Measurements from ENCODE around the gene ANLN.

ANLN gene, protein sequence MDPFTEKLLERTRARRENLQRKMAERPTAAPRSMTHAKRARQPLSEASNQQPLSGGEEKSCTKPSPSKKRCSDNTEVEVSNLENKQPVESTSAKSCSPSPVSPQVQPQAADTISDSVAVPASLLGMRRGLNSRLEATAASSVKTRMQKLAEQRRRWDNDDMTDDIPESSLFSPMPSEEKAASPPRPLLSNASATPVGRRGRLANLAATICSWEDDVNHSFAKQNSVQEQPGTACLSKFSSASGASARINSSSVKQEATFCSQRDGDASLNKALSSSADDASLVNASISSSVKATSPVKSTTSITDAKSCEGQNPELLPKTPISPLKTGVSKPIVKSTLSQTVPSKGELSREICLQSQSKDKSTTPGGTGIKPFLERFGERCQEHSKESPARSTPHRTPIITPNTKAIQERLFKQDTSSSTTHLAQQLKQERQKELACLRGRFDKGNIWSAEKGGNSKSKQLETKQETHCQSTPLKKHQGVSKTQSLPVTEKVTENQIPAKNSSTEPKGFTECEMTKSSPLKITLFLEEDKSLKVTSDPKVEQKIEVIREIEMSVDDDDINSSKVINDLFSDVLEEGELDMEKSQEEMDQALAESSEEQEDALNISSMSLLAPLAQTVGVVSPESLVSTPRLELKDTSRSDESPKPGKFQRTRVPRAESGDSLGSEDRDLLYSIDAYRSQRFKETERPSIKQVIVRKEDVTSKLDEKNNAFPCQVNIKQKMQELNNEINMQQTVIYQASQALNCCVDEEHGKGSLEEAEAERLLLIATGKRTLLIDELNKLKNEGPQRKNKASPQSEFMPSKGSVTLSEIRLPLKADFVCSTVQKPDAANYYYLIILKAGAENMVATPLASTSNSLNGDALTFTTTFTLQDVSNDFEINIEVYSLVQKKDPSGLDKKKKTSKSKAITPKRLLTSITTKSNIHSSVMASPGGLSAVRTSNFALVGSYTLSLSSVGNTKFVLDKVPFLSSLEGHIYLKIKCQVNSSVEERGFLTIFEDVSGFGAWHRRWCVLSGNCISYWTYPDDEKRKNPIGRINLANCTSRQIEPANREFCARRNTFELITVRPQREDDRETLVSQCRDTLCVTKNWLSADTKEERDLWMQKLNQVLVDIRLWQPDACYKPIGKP

GRCh38 chr7:36389371-36390198 lies at the start of gene ANLN:
TSS of gene ANLN (plus strand) at chr7:36389862. CDS start at chr7:36390027, 165 bp downstream.
- DNase-seq, result peak; percentile 90 to 94

DNA sequence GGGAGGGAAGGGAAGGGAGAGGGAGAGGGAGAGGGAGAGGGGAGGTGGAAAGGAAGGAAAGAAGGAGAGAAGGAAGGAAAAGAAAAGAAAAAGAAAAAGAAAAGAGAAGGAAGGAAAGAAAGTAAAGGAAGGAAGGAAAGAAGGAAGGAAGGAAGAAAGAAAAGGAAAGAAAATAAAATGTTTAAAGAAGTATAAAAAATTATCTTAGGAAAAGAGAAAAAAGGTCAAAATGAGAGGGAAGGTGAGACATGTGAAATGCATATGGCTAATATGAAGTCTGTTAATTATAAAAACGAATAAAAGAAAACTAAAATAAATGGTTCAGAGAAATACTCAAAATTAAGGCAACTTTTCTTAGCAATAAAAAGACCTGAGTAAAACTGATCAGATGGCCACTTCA lies 46.1 kb upstream of the ANLN start:
- DNase-seq, result no peak

GRCh38 chr7:36344622-36345021 lies 45.0 kb upstream of the ANLN start:
- no peak for DNase-seq

DNA sequence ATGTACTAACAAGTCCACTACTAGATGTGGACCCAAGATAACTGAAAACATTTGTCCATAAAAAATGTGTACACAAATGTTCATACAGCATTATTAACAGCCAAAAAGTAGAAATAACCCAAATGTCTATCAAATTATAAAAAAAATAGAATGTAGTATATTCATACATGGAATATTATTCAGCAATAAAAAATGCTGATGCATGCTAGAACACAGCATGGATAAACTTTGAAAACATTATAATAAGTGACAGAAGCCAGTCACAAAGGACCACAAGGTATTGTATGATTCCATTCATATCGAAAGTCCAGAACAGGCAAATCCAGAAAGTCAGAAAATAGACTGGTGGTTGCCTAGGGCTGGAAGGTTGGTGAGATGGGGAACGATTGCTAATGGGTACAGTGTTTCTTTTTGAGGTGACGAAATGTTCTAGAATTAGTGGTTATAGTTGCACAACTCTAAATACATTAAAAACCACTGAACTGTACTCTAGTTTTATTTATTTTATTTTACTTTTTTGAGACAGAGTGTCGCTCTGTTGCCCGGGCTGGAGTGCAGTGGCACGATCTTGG lies 43.3 kb upstream of the ANLN start:
- no peak for DNase-seq

DNA sequence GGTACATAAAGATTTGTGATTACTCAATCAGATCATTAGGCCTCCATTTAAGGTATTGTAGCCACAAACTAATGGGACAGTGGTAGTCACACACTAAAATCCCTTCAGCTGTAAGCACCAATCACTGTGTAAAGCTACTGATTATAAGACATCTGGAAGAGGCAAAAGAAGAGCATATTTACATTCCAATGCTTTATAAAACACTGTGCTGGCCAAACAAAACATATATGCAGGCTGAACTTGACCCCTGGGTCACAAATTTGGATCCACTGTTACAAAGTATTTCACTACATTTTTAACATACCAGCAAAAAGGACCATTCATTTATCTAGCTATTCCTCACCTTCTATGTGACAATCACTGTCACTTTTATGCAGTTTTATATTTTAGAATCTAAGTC lies 41.4 kb upstream of the ANLN start:
- no peak for DNase-seq

DNA sequence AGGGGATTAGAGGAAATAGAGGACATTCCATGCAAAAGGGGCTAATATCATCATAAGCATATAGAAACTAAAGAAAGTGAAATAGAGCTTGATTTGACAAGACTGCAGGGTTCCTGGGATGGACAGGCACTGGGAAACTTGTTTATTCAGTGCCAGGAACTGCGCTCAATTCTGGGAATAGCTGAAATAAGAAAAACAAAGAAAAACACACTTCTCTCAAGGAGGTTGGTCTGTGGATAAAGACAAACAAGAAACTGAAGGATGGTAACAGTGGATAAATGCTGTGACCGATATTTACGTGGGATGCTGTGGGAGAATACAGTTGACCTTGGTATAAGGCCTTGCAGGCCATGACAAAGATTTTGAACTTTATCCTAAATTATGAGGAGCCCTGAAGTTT lies 40.9 kb upstream of the ANLN start:
- no peak for DNase-seq

- DNase-seq, result no peak
Measured at GRCh38 chr7:36349626-36350025, 40.0 kb upstream of the ANLN start.

DNA sequence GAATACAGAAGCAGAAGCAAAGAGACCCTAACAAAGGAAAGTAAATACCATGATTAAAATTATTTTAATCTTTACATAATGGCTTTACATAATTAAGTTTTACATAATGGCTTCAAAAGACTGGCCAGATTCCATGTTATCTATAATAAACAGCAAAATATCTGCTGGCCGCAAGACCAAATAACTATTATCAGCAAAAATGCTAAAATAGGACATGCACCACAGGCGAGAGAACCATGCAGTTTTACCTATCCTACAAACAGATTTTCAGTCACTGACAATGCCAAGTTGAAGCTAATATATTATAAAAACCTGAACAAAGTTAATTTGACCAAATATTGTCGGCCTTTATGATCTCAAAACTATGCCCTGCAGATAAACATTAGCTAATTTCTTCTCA lies 34.2 kb upstream of the ANLN start:
- no peak for DNase-seq

GRCh38 chr7:36357054-36357453 lies 32.6 kb upstream of the ANLN start:
- no peak for DNase-seq

DNA sequence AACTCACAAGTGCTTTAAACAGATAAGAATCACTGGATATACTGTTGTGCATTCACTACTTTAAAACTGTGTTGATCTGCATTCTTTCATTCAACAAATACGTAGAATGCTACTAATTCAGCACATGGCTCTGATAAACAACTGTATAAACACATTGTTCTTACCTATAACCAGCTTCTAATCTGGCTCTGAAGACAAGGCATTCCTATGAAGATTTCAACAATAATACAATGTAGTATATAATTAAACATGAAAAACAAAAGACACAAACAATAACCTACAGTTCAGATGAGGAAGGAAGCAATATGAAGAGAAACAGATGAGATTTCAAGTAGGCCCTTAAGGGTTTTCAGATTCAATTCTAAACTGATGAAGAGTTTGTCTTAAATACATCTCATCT lies 31.1 kb upstream of the ANLN start:
- no peak for DNase-seq

DNA sequence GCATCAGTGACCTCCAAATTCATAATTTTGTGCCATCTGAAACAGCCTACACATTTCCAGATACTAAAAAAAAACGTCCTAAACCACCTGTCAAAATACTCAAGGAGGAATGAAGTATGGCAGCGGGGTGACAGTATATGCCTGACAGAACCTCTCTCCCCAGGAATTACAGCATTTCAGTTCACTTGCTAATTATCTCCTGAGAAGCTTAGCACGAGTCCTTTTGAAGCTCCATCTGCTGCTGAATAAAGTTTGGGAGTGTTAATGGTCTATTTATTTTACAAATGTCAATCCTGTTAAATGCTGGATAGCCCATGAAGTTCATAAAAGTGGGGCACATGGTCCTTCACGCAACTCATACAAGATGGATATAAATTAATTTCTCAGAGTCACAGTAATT lies 29.4 kb upstream of the ANLN start:
- DNase-seq, result peak; percentile 93 to 98

DNA sequence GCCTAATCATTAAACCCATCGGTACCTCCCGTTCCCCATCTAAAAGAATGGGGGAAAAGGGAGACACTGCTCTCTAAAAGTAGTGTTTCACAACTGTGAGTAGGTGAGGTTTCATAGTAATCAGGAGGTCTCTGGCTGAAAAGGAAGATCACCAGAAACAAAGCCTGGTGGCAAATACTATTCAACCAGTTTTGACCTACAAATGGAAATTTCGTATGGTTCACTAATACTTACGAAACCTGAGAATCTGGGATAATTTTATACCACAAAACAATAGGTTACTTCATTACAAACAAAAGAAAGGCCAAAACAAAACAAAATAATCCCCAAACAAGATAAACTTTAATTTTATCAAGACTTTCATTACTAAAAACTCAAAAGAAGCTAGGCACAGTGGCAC lies 28.4 kb upstream of the ANLN start:
- no peak for DNase-seq

DNA sequence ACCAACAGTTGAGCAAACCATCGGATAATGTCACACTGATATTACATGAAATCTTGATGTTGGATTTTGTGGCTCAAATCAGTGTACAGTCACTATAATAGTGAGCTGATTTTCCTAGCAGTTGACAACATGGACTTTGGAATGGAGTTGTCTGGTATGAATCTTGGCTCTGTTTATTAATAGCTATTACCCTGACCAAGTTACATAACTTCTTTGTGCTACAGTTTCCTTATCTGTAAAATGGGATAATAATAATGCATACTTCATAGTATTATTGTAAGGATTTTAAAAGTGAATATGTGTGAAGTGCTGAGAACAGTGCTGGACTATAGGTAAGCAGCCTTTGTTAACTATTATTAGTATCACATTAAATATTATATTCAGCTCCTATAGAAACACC lies 26.1 kb upstream of the ANLN start:
- no peak for DNase-seq

GRCh38 chr7:36366005-36366717 lies 23.5 kb upstream of the ANLN start:
- no peak for DNase-seq

- DNase-seq, result peak; percentile 86 to 89
Measured at GRCh38 chr7:36366718-36367560, 22.7 kb upstream of the ANLN start.

DNA sequence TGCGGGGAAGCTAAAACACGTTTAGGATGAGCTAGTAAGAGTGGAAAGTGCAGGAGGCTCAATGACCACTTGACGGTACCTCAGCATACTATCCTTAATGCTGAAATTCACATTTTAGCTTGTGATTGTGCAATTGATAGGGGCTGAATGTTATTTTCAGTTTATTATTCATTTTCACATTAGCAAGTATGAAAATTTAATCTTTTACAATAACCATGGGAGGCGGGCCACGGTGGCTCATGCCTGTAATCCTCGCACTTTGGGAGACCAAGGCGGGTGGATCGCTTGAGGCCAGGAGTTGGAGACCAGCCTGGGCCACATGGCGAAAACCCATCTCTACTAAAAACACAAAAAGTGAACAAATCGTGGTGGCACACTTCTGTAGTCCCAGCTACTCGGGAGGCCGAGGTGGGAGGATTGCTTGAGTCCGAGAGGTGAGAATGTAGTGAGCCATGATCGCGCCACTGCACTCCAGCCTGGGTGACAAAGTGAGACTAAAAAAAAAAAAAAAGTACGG lies 22.0 kb upstream of the ANLN start:
- peak in 1 of 2 experiments; percentile 45 for DNase-seq

DNA sequence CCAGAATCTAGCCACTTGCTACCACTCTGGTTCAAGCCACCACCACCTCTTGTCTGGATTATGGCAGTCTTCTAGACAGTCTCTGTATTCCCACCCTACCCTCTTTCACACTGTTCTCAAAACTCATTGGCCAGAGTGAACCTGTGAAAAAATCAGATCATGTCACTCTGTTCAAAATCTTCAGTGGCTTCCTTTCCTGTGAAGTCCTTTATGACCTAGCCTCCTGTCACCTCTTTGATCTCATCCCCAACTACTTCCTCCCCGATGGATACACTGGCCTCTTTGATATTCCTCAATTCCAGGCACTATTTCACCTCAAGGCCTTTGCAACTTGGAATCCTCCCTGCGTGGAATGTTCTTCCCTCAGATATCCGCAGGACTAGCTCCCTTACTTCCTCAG lies 21.2 kb upstream of the ANLN start:
- no peak for DNase-seq

DNA sequence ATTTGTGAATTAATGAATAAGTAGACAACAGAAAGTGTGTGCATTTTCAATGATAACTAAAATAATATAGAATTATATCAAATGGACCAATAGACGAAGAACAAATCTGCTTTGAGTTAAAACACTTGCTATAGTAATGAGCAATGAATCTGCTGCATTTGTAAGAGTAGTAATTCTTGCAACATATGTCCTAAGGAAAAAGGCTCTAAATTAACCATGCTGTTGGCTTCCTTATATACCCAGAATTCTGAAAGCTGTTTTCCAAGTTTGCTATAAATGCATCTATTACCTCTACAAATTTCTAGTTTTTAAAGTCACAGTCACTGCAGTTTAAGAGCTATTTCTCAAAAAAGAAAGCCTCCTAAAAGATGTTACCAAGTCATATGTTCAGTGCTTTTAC lies 20.5 kb upstream of the ANLN start:
- no peak for DNase-seq

GRCh38 chr7:36370046-36370445 lies 19.6 kb upstream of the ANLN start:
- DNase-seq, result peak in 1 of 2 experiments; percentile 7

DNA sequence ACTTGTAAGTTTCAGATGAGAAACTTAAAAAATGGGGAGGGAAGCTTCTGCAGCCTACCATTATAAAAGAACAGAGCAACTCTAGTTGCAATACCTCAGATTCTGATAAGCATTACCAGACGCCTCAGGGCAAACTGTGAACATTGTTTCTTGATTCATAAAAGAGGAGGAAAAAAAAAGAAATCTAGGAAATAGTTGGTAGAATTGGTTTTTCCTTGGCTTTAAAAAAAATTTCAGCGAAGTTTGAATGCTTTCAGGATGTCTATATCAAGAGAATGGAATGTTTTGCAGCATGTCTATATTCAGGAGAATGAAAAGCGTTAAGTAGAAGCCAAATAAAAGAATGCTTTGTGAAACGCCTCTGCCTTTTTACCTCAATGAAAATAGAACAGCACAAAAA lies 17.5 kb upstream of the ANLN start:
- DNase-seq, result no peak
